ENCODE measurements around the gene AGPAT3.

Gene AGPAT3

DNA sequence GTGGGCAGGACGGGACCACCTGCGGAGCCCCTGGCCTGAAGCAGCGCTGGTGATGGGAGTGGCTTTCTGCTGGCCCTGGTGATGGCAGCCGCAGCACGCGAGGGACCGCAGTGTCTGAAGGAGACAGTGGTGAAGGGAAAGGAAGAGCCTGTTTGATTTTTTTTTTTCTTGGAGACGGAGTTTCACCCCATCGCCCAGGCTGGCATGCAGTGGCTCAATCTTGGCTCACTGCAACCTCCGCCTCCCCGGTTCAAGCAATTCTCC is 106.9 kb downstream of the AGPAT3 start:
- DNase-seq (ENCODE audit: low read depth in 1 of 2, low spot score in 1 of 2), result no peak

DNA sequence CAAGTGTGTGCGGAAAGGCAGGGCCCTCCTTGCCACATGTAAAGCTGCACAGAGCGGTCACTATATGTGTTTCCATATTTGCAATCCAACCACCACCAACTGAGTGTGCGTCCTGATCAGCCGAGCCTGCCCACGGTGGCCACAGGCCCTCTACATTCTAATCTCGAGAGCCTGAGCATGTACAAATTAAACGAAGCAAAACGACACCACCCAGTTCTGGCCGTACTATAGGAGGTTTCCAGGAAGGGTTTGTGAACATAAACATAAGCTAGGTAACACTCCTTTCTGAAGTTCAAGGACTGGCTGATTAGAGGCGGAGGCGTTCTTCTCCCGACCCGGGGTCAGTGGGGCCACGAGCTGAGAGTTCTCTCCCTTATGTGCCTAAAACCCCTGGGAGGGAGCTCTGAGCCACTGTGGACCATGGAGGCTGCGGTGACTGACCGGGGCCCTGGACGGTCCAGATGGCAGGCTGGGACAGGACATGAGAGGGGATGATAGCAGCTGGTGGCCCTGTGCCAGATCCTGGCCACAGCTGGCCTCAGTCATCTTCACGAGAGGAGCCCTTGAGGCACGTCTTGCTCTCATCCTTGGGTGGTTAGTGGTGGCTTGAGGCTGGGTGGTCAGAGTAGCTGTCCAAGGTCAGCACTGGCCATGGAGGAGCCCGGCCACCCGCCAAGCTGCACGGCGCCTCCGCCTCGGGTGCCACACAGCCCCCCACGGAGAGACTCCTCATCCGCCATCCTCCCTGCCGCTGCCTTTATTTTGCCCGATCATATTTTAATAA is 108.0 kb downstream of the AGPAT3 start:
- DNase-seq (ENCODE audit: low read depth in 1 of 2, low spot score in 1 of 2), result no peak

GRCh38 chr21:43973634-43973955 is 108.6 kb downstream of the AGPAT3 start:
- no peak for DNase-seq (ENCODE audit: low read depth in 1 of 2, low spot score in 1 of 2)

DNA sequence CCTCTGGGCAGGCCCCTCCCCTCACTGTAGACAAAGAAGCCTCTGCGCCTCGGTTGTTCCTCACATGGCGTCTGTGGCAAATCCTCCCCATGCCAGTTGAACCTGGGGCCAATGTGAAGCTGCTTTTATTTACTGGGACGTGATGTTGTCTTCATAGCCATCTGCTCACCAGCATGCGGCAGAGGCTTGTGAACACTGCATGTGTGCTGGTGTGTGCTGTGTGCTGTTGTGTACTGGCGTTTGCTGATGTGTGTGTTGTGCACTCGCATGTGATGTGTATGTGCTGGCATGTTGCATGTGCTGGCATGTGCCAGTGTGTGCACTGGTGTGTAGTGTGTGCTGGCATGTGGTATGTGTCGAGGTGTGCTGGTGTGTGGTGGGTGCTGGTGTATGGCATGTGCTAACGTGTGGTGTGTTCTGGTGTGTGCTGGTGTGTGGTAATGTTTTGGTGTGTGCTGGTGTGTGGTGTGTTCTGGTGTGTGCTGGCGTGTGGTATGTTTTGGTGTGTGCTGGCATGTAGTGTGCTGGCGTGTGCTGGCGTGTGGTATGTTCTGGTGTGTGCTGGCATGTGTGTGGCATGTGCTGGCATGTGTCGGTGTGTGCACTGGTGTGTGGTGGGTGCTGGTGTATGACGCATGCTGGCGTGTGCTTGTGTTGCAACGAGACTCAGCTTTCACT is 109.9 kb downstream of the AGPAT3 start:
- no peak for DNase-seq (ENCODE audit: low read depth in 1 of 2, low spot score in 1 of 2)

DNA sequence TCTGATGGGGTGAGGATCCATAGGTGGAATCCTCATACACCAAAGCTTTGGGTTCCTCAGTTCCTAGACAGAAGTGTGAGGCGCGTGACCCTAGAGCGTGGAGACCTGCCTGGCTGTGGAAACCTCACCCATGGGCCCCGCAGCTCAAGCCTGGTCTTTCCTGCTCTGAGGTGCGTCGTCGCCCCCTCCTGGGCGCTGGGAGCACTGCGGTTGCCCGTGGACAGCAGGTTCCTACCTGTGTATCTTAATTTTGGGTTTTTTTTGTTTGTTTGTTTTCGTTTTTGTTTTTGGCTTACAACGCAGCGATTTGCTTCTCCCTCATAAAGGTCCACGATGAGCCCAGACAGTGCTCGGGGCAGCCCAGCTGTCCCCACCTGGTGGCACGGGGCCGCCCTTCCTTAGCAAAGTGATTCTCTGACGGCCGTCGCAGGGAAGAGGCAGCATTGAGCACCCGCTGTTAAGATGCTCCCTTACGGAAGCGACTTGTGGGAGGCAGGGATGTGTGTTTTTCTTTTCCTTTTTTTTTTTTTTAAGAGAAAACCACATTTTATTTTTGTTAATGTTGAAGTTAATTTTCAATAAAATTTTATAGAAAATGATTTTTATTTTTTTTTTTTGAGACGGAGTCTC is 110.6 kb downstream of the AGPAT3 start:
- peak; percentile 68 to 71 for DNase-seq (ENCODE audit: low read depth in 1 of 2, low spot score in 1 of 2)

- DNase-seq (ENCODE audit: low read depth in 1 of 2, low spot score in 1 of 2), result no peak
Observed at GRCh38 chr21:43976661-43977060, 111.6 kb downstream of the AGPAT3 start.

DNA sequence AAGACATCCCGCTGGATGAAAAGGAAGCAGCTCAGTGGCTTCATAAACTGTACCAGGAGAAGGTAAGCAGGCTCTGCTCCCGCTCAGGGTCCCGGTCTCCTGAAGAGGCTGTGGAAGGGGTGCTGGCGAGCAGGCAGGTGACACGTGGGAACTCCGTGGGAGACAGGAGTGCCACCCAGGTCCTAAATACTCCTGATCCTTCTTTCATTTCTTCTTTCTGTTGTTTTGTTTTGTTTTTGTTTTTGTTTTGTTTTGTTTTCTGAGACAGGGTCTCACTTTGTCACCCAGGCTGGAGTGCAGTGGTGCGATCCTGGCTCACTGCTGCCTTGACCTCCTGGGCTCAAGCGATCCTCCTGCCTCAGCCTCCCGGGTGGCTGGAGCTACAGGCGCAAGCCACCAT is 113.0 kb downstream of the AGPAT3 start:
- no peak for DNase-seq (ENCODE audit: low read depth in 1 of 2, low spot score in 1 of 2)

DNA sequence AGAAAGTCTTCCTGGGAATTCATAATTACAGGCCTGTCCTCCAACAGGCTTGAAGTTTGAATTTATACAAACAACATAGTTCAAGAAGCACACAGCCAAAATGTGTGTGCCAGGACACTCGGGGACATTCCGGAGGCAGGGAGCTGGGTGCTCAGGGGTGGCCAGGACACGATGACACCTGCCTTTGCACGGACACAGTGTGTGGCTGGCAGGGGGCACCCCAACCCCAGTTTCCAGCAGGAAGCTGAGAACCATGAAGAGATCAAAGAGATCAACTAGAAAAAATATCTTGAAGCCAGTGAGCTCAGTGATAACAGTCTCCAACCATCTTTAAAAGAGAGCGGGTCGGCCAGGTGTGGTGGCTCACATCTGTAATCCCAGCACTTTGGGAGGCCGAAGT is 114.6 kb downstream of the AGPAT3 start:
- DNase-seq (ENCODE audit: low read depth in 1 of 2, low spot score in 1 of 2), result no peak

DNA sequence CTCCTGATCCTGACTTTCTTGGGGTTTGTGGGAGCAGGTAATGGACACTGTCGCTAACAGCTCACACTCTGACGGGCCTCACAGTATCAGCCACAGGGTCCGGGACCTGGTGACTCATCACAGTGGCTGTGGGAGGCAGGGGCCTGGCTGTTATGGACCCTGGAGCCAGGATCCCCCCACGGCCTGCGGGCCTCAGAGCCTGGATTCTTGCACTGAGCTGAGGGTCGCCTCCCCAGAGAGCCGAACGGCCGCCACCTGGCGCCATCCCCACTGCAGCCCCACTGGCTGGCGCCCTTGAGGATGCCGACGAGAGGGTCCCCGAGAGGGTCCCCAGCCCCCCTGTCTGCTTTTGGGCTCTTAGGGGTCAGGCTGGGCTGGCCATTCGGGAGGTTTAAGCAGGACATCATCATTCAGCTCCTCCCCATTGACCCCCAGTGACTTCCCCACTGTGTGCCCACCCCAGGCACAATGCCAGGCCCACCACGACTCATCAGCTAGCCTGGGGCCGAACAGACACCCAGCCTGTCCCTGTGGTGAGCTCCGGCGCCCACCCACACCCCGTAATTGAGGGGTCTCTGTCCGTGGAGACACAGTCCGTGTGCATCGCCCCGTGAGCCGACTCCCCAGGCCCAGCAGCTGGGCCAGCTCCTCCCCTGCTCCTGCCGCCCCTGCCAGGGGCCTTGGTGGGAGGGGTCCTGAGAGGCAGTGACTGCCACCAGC is 116.3 kb downstream of the AGPAT3 start:
- no peak for DNase-seq (ENCODE audit: low read depth in 1 of 2, low spot score in 1 of 2)

- no peak for DNase-seq (ENCODE audit: low read depth in 1 of 2, low spot score in 1 of 2)
Observed at GRCh38 chr21:43981871-43982210, 116.8 kb downstream of the AGPAT3 start.

DNA sequence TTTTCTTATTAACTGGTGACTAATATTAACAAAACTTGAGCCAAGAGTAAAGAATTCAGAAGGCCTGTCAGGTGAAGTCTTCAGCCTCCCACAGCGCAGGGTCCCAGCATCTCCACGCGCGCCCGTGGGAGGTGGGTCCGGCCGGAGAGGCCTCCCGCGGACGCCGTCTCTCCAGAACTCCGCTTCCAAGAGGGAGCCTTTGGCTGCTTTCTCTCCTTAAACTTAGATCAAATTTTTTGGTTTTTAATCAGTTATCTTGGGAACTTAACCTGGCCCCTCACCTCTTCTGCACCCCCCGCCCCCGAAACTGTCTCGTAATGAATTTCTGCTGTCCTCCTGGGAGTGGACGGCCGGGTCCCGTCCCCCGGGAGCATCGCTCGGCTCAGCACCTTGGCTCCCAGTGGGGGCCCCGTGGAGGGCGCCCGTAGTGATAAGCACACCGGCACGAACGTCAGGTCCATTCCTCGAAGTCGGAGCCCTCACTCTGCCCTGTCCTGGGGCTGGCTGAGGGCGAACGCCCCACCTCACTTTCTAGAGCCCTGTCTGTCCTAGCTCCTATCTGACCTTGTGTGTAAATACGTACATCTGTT is 117.6 kb downstream of the AGPAT3 start:
- DNase-seq (ENCODE audit: low read depth in 1 of 2, low spot score in 1 of 2), result no peak

GRCh38 chr21:43983390-43983789 is 118.4 kb downstream of the AGPAT3 start:
- no peak for DNase-seq (ENCODE audit: low read depth in 1 of 2, low spot score in 1 of 2)

DNA sequence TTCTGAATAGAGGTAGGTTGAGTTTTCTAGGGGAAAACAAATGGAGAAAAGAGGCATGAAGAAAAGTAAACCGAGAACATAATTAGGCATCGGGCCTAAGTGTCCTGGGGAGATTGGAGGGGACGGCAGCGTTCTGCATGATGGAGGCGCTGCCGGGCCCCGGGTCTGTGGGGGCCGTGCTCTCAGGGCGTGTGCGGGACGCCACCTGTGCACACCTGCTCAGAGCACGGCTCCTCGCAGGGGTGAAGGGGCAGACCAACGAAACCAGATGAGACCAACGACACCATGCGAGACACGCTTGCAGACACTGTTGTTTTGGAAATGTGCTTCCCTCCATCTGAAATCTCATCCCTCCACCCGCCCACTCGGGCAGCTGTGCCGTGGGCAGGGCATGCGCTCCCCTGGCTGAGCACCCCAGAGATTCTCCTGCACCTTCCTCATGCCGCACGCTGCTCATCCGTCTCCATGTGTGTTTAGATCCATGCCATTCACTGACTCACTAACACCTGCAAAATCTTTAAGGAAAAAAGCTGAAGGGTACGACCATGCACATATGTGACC is 118.9 kb downstream of the AGPAT3 start:
- no peak for DNase-seq (ENCODE audit: low read depth in 1 of 2, low spot score in 1 of 2)

DNA sequence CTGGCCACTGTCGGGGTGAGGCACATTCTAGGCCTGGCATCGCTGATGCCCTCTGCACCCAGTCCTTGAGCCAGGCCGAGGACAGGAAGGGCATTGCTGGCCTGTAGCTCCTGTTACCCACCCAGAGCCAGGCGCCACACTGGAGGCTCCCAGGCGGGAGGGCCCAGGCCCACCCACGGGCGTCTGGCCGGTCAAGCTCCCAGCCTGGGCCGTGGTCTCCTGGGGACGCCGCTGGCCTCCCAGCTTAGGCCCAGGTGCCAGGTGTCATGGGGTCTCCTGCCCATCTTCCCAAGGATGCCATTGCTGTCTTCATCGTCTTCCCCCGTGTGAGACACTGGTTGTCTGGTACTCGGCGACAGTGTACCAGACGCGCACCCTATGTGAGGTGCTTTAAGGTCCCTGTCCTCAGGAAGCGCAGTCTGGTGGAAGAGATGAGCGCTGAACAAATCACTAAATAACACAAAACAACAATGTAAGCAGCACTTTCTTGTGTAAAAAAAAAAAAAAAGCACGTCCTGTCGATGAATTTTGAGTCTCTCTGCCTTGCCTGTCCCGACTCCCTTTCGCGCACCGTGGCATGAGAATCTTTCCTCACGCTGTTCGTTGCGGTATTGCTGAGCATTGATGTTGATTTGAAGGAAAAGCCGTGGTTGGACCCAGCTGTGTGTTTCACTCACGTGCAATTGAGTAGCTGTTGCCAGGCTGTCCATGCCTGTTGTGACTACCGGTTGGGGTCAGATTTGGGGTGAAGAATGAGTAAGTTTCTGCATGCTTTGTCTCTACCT is 120.1 kb downstream of the AGPAT3 start:
- DNase-seq (ENCODE audit: low read depth in 1 of 2, low spot score in 1 of 2), result no peak

DNA sequence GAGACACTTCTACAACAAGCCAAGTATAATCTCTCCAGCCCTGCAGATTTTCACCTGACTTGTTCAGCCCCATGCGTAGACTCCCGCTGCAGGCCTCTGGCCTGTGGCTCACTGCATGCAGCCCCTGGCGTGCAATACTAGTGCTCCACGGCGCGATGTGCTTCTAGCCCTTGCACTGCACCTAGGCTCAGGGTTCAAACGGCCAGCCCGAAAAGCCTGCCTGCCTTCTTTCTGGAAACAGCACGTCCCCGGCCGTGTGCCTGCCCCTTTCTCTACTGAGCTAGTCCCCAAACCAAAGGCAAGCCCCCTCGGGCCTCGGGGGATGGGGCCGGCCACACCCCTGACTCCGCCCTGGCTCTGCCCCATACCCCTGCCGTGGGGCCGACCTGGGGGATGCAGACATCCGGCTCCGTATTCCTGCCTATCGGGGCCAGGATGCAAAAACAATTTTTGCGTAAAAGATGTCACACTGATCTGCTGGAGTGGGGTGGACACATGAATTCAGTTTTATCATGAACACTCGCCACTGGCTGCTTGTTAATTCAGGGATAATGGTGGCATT is 120.7 kb downstream of the AGPAT3 start:
- no peak for DNase-seq (ENCODE audit: low read depth in 1 of 2, low spot score in 1 of 2)

DNA sequence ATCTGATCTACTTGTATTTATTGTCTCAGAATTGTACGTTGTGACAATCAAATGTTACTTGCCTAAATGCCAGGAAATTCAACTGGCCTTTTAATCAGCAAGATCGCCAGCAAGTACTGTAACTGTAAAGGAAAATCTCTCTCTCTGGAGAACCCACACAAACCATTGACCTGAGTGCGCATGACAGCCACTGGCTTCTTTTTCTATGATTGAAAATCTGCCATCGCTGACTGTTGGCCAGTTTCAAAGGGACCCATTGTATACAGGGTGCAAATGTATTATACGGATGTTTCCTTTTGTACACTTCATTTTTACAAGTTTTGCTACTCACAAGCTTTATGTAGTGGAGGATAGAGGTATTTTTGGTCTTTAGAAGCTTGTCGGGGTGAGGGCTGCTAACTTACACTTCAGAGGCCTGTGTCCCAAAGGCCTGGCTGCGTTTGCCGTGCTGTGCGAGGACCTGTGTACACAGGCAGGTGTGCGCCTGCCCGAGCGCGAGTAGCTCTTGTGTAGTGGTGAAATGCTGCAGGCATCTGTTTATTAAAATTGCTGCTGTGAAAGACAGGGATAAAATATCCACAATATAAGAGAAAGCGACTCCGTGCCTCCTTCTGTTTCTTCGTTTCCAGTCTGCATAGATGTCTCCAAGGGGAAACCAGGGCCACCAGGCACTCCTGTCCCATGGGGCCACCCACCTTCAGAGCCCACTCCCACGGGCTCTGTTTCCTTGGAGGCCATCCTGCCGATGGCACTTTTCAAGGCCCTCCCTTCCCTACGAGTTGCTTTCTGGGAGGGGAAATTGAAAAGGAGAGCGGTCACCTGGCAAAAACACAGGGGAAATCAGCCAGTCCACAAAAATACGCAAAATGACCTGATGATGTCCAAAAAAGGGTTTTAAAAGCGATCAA is 121.8 kb downstream of the AGPAT3 start:
- DNase-seq (ENCODE audit: low read depth in 1 of 2, low spot score in 1 of 2), result no peak

GRCh38 chr21:43987509-43987908 is 122.5 kb downstream of the AGPAT3 start:
- DNase-seq (ENCODE audit: low read depth in 1 of 2, low spot score in 1 of 2), result no peak

GRCh38 chr21:43988016-43988415 is 123.0 kb downstream of the AGPAT3 start:
- no peak for DNase-seq (ENCODE audit: low read depth in 1 of 2, low spot score in 1 of 2)

GRCh38 chr21:43988506-43989230 is 123.6 kb downstream of the AGPAT3 start:
- DNase-seq (ENCODE audit: low read depth in 1 of 2, low spot score in 1 of 2), result no peak
